ENCODE data around the gene LPP.

The LPP gene

GRCh38 chr3:188890572-188891270, 736.8 kb downstream of the LPP start:
- no peak overlapping the region for H3K27ac ChIP-seq
- TF ChIP-seq ZFX (IDR thresholded peaks at IDR 0.05; ENCODE audit: borderline replicate concordance), result no peak
- no peak for TF ChIP-seq CTCF (IDR thresholded peaks at IDR 0.05)

- TF ChIP-seq ZFX (IDR thresholded peaks at IDR 0.05; ENCODE audit: borderline replicate concordance) (no peak), CTCF (IDR thresholded peaks at IDR 0.05) (no peak)
- H3K27ac ChIP-seq, result no peak overlapping the region
Measured at GRCh38 chr3:188899881-188900280, 745.9 kb downstream of the LPP start.

DNA sequence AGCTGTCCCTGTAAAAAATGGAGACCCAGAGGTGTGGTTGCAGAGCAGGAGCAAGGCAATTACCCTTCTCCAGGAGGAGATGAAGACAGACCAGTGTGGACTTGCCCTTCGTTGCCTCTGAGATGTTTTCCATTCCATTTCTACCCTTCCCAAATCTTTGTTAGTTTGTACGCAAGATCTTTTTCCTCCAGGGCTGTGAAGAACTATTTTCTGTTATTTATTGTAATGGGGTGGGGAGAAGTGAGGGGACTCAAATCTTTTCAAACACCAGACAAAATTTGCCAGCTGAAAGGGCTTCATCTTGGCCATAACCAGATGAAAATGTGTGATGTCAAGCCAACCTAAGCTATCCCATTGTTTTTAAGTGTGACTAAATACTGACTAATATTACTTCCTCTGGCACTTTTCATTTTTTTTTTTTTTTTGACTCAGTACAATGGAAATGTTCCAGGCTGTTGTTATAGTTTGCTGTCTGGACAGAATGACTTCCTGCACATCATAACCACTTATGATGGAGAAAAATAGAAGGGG, 746.5 kb downstream of the LPP start:
- TF ChIP-seq ZFX (IDR thresholded peaks at IDR 0.05; ENCODE audit: borderline replicate concordance) (no peak), CTCF (IDR thresholded peaks at IDR 0.05) (no peak)
- H3K27ac ChIP-seq, result no peak overlapping the region

DNA sequence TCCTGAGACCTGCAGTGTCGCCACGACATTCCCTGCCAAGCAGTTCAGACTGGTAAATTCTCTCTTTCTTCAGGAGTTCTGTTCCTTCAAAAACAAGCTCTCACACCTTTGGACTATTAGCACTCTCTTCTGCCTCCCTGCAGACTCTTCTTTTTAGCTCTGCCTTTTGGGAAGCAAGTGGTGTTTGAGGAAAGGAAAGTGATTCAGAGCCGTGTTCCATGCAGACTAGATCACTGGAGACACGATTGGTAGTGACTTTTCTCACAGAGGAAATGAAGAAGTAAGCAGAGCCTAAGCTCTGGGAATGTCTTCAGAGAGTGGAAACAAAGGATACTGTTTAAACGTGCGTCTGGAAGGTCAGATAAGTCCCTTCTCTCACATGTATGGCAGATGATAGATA, 747.2 kb downstream of the LPP start:
- TF ChIP-seq ZFX (IDR thresholded peaks at IDR 0.05; ENCODE audit: borderline replicate concordance) (no peak), CTCF (IDR thresholded peaks at IDR 0.05) (no peak)
- no peak overlapping the region for H3K27ac ChIP-seq

- H3K27ac ChIP-seq, result no peak overlapping the region
- no peak for TF ChIP-seq CTCF (IDR thresholded peaks at IDR 0.05)
- no peak for TF ChIP-seq ZFX (IDR thresholded peaks at IDR 0.05; ENCODE audit: borderline replicate concordance)
Measured at GRCh38 chr3:188901671-188902287, 747.8 kb downstream of the LPP start.

- TF ChIP-seq CTCF (IDR thresholded peaks at IDR 0.05), result no peak
- no peak for TF ChIP-seq ZFX (IDR thresholded peaks at IDR 0.05; ENCODE audit: borderline replicate concordance)
Measured at GRCh38 chr3:188904670-188905069, 750.7 kb downstream of the LPP start.

DNA sequence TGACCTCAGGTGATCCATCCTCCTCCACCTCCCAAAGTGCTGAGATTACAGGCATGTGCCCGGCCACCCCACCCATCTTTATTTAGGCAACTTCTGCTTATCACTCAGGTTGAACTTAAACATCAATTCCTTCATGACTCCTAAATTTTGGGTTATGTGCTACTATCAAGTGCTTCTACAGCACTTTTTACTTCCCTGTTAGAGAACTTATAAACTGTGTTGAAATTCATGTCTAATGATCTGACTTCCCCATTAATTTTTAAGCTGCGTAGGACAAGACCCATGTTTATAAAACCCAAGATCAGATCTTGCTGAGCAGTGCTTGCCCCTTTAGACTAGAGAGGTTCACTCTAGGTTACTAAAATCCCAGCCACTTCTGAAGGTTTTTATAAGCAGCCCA, 751.6 kb downstream of the LPP start:
- no peak overlapping the region for H3K27ac ChIP-seq
- TF ChIP-seq CTCF (IDR thresholded peaks at IDR 0.05), result no peak
- TF ChIP-seq ZFX (IDR thresholded peaks at IDR 0.05; ENCODE audit: borderline replicate concordance), result no peak

More at GRCh38 chr3:188904670-188905069, 750.7 kb downstream of the LPP start:
- H3K27ac ChIP-seq, result no peak overlapping the region

Measured in 22Rv1 (cell line).